HAP-1 (cell line): Measurements from ENCODE around the gene ELOVL7.
"Not testable (repeated sequence)": the region's sequence is repeated elsewhere in the genome, so short reads cannot be mapped to it uniquely, and the experiment has no call there.

Source experiments
- DNase-seq, 2 experiments: peaks; one replicate each; pipeline ENCODE4 v3.0.0-alpha.2; 2016 to 2020; ENCODE audit warnings: low spot score in 2 of 2
- H3K27me3 ChIP-seq: fragments of 250-450 bp; sonication (Bioruptor Pico); 2 replicates; pipeline ENCODE4 v1.5.1; 2020; ENCODE audit warnings: low read depth, mild to moderate bottlenecking, moderate library complexity
- H3K36me3 ChIP-seq: fragments of 250-450 bp; sonication (Bioruptor Pico); replicated peaks from 2 replicates; pipeline ENCODE4 v1.5.1; 2020; ENCODE audit warnings: mild to moderate bottlenecking
- H3K4me1 ChIP-seq: fragments of 250-450 bp; sonication (Bioruptor Pico); 2 replicates; pipeline ENCODE4 v1.5.1; 2020; ENCODE audit warnings: mild to moderate bottlenecking
- H3K4me3 ChIP-seq: fragments of 250-450 bp; sonication (Bioruptor Pico); 2 replicates; pipeline ENCODE4 v1.5.1; 2020; ENCODE audit warnings: mild to moderate bottlenecking, moderate library complexity
- H3K9me3 ChIP-seq: fragments of 250-450 bp; sonication (Bioruptor Pico); 2 replicates; pipeline ENCODE4 v1.5.1; 2020; ENCODE audit warnings: mild to moderate bottlenecking, moderate library complexity
- in situ Hi-C: fragments of 300-500 bp; cut with MboI; formaldehyde crosslinking; loops from 3 replicates; pipeline ENCODE4 v1.14.3; 2020; ENCODE audit warnings: low sequenced_read_pairs, inconsistent platforms, mixed read lengths

ELOVL7 gene

DNA sequence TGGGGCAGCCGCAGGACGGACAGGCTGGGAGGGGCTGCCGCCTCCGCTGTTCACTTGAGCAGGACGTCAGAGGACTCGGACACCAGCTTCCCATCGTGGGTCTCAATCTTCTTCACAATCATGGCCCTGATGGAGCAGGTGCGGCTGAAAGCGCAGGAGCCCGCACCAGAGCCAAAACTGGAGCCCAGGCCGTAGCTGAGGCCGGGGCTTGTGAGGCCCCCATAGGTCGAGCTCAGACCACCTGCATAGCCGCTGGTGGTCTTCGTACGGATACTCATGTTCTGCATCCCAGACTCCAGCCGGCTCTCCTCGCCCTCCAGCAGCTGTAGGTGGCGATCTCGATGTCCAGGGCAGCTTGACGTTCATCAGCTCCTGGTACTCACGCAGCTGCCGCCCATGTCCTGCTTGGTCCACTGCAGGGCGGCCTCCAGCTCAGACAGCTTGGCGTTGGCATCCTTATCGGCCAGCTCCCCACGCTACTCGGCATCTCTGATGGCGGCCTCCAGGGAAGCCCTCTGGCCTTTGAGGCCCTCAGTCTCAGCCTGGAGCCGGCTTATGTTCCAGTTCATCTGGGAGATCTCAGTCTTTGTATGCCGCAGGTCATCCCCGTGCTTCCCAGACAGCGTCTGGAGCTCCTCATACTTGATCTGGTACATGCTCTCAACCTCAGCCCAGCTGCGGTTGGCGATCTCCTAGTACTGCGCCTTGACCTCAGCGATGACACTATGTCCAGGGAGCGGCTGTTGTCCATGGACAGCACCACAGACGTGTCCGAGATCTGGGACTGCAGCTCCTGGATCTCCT is 100.4 kb downstream of the ELOVL7 start:
- no peak for DNase-seq
- in situ Hi-C loops = no loop called here
- Histone ChIP-seq H3K27me3 (no peaks in the 10 kb centered on the region), H3K4me3 (no peak overlapping the region), H3K9me3 (no peaks in the 10 kb centered on the region), H3K4me1 (no peaks in the 10 kb centered on the region), H3K36me3 (no peaks in the 10 kb centered on the region)

DNA sequence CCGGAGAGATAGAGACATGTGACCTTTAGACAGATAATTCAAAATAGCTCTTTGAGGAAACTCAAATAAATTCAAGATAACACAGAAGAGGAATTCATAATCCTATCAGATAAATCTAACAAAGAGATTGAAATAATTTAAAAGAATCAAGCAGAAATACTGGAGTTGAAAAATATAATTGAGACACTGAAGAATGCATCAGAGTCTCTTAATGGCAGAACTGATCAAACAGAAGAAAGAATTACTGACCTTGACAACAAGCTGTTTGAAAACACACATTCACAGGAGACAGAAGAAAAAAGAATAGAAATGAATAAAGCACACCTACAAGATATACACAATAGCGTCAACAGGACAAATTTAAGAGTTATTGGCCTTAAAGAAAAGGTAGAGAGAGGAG is 103.7 kb downstream of the ELOVL7 start:
- in situ Hi-C loops = no loop called here
- Histone ChIP-seq H3K27me3 (no peaks in the 10 kb centered on the region), H3K4me3 (no peak overlapping the region), H3K36me3 (no peaks in the 10 kb centered on the region), H3K9me3 (no peaks in the 10 kb centered on the region), H3K4me1 (no peaks in the 10 kb centered on the region)
- DNase-seq = no peak

GRCh38 chr5:60738933-60739332 is 105.1 kb downstream of the ELOVL7 start:
- no peak for DNase-seq
- H3K9me3 ChIP-seq = no peaks in the 10 kb centered on the region
- in situ Hi-C loops = no loop called here
- H3K27me3 ChIP-seq = no peaks in the 10 kb centered on the region
- H3K36me3 ChIP-seq = no peaks in the 10 kb centered on the region
- no peak overlapping the region for H3K4me3 ChIP-seq
- no peaks in the 10 kb centered on the region for H3K4me1 ChIP-seq

GRCh38 chr5:60738461-60738860 is 105.6 kb downstream of the ELOVL7 start:
- in situ Hi-C loops = no loop called here
- no peak for DNase-seq
- Histone ChIP-seq H3K36me3 (no peaks in the 10 kb centered on the region), H3K4me1 (no peaks in the 10 kb centered on the region), H3K4me3 (no peak overlapping the region), H3K9me3 (no peaks in the 10 kb centered on the region), H3K27me3 (no peaks in the 10 kb centered on the region)

GRCh38 chr5:60730858-60731257 is 113.2 kb downstream of the ELOVL7 start:
- H3K4me3 ChIP-seq, H3K36me3 ChIP-seq, DNase-seq, H3K9me3 ChIP-seq, in situ Hi-C loops, H3K4me1 ChIP-seq, H3K27me3 ChIP-seq: not testable (repeated sequence)

GRCh38 chr5:60727033-60727679 is 116.9 kb downstream of the ELOVL7 start:
- Histone ChIP-seq H3K4me1 (peaks cover 26% of the 10 kb centered on the region), H3K4me3 (no peak overlapping the region), H3K36me3 (no peaks in the 10 kb centered on the region), H3K9me3 (no peaks in the 10 kb centered on the region), H3K27me3 (no peaks in the 10 kb centered on the region)
- no peak for DNase-seq
- in situ Hi-C loops = no loop called here

GRCh38 chr5:60724126-60724525 is 119.9 kb downstream of the ELOVL7 start:
- Histone ChIP-seq H3K4me1 (peaks cover 28% of the 10 kb centered on the region), H3K36me3 (no peaks in the 10 kb centered on the region), H3K27me3 (no peaks in the 10 kb centered on the region), H3K4me3 (no peak overlapping the region), H3K9me3 (no peaks in the 10 kb centered on the region)
- peak; percentile 67 to 93 for DNase-seq
- in situ Hi-C loops = no loop called here

DNA sequence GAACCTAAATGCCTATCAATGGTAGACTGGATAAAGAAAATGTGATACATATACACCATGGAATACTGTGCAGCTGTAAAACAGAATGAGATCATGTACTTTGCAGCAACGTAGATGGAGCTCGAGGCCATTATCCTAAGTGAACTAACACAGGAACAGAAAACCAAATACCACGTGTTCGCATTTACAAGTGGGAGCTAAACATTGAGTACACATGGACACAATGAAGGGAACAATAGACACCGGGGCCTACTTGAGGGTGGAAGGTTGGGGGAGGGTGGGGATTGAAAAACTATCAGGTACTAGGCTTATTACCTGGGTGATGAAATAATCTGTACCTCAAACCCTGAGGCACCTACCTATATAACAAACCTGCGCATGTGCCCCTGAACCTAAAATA is 121.7 kb downstream of the ELOVL7 start:
- no peaks in the 10 kb centered on the region for H3K27me3 ChIP-seq
- H3K4me3 ChIP-seq = no peak overlapping the region
- H3K9me3 ChIP-seq = no peaks in the 10 kb centered on the region
- in situ Hi-C loops = no loop called here
- no peaks in the 10 kb centered on the region for H3K36me3 ChIP-seq
- peaks cover 28% of the 10 kb centered on the region for H3K4me1 ChIP-seq
- DNase-seq = peak; percentile 60 to 71

DNA sequence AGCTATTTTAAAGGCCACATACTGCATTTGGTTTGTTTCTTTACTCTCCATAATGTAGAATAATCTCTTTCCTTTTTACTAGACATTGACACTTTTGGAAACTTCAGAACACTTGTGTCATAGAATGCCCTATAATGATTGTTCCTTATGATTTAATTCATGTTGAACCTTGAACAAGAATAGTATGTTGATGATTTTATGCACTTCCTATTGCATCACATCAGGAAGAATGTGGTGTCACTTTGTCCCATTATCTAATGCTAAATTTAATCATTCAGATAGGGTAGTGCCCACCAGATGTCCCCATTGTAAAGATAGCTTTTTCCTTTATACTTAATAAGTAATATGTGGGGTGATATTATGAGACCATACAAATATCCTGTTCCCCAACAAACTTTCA is 124.7 kb downstream of the ELOVL7 start:
- in situ Hi-C loops = no loop called here
- H3K4me1 ChIP-seq = peaks cover 21% of the 10 kb centered on the region
- no peaks in the 10 kb centered on the region for H3K36me3 ChIP-seq
- DNase-seq = no peak
- H3K27me3 ChIP-seq = no peaks in the 10 kb centered on the region
- H3K4me3 ChIP-seq = no peak overlapping the region
- H3K9me3 ChIP-seq = no peaks in the 10 kb centered on the region

GRCh38 chr5:60718166-60718892 is 125.7 kb downstream of the ELOVL7 start:
- Histone ChIP-seq H3K36me3 (no peaks in the 10 kb centered on the region), H3K9me3 (no peaks in the 10 kb centered on the region), H3K4me1 (peaks cover 14% of the 10 kb centered on the region), H3K4me3 (no peak overlapping the region), H3K27me3 (no peaks in the 10 kb centered on the region)
- in situ Hi-C loops = no loop called here
- DNase-seq = no peak

DNA sequence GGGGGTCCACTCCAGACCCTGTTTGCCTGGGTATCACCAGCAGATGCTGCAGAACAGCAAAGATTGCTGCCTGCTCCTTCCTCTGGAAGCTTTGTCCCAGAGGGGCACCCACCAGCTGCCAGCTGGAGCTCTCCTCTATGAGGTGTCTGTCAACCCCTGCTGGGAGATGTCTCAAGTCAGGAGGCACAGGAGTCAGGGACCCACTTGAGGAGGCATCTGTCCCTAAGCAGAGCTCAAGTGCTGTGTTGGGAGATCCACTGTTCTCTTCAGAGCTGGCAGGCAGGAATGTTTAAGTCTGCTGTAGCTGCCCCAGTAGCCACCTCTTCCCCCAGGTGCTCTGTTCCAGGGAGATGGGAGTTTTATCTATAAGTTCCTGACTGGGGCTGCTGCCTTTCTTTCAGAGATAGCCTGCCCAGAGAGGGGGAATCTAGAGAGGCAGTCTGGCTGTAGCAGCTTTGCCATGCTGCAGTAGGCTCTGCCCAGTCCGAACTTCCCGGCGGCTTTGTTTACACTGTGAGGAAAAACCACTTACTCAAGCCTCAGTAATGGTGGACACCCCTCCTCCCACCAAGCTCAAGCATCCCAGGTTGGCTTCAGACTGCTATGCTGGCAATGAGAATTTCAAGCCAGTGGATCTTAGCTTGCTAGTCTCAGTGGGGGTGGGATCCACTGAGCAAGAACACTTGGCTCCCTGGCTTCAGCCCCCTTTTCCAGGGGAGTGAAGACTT is 128.7 kb downstream of the ELOVL7 start:
- H3K4me3 ChIP-seq, H3K36me3 ChIP-seq, H3K4me1 ChIP-seq, in situ Hi-C loops, DNase-seq, H3K9me3 ChIP-seq, H3K27me3 ChIP-seq: not testable (repeated sequence)

DNA sequence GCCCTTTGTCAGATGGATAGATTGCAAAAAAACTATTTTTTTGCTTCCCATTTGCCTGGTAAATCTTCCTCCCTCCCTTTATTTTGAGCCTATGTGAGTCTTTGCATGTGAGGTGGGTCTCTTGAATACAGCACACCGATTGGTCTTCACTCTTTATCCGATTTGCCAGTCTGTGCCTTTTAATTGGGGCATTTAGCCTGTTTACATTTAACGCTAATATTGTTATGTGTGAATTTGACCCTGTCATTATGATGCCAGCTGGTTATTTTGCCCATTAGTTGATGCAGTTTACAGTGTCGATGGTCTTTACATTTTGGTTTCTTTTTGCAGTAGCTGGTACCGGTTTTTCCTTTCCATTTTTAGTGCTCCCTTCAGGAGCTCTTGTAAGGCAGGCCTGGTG is 131.1 kb downstream of the ELOVL7 start:
- DNase-seq = no peak
- H3K9me3 ChIP-seq = no peaks in the 10 kb centered on the region
- no peaks in the 10 kb centered on the region for H3K4me1 ChIP-seq
- no peaks in the 10 kb centered on the region for H3K27me3 ChIP-seq
- in situ Hi-C loops = no loop called here
- no peaks in the 10 kb centered on the region for H3K36me3 ChIP-seq
- H3K4me3 ChIP-seq = no peak overlapping the region

- not testable (repeated sequence) for H3K27me3 ChIP-seq, H3K4me1 ChIP-seq
Observed at GRCh38 chr5:60711892-60712291, 132.2 kb downstream of the ELOVL7 start.

More at GRCh38 chr5:60711892-60712291, 132.2 kb downstream of the ELOVL7 start:
- H3K36me3 ChIP-seq, H3K4me3 ChIP-seq, in situ Hi-C loops, DNase-seq, H3K9me3 ChIP-seq: not testable (repeated sequence)
